Measurements from ENCODE around the gene MTA2. TPM values are rescaled to one million over a fixed set of nuclear protein-coding genes. Genes with fewer than 3 reads are reported as not detected.

Gene MTA2
- total and polyA plus RNA-seq, 2 of the 8 experiments (the other 6 are each of a cell fraction or from before 2014, with no cell fraction given), result 25.7 to 114 TPM

- H3K9me3 ChIP-seq (ENCODE audit: insufficient read depth in 2 of 2, low read depth in 1 of 2, low read length in 1 of 2), result no peaks in the 10 kb centered on the region
- no peak overlapping the region for H4K91ac ChIP-seq (replicated peaks; ENCODE audit: insufficient read length, low read length)
- CTCF ChIA-PET (ENCODE audit: partially characterized antibody), result interaction anchor here (0.6 to 2.1 kb wide), 5 partner anchors 11 to 154 kb away, joined by 3 to 12 read pairs (median 8); no protein-coding TSS in a partner anchor
- no peak for FAIRE-seq
- peaks cover 8 to 14% of the 10 kb centered on the region in 2 experiments for H4K20me1 ChIP-seq (replicated peaks in 1 of 2; ENCODE audit: control insufficient read depth in 1 of 2, insufficient read depth in 2 of 2, low read length in 2 of 2)
- peak in 1 of 2 experiments; percentile 67 for DNase-seq (ENCODE audit: low read depth in 1 of 2, low spot score in 2 of 2)
- WGBS, 2 experiments (ENCODE audit: extremely low coverage in 1 of 2, insufficient coverage in 1 of 2, insufficient read length in 1 of 2, insufficient replicate concordance in 2 of 2, low coverage in 1 of 2, low lambda C conversion rate in 2 of 2, missing lambda C conversion rate in 1 of 2), result 4% methylated on average over 25 of the region's 40 CpGs; no CpG with 5 or more reads in 1 of the 2 experiments
- peak overlapping the region; percentile 87 to 97 for H3K4me2 ChIP-seq (ENCODE audit: insufficient read depth in 1 of 2, low read depth in 2 of 2, low read length in 2 of 2)
- no peak overlapping the region for H4K5ac ChIP-seq (ENCODE audit: insufficient read length, low read depth, low read length)
- H2AK5ac ChIP-seq (ENCODE audit: low read depth, low read length), result no peak overlapping the region
- no peaks in the 10 kb centered on the region for H3K79me2 ChIP-seq (ENCODE audit: control insufficient read depth in 1 of 2, insufficient read depth in 2 of 2, low read length in 2 of 2)
- no peak overlapping the region for H3K14ac ChIP-seq (ENCODE audit: insufficient read length)
- H3K27me3 ChIP-seq (replicated peaks in 1 of 4; ENCODE audit: control insufficient read depth in 3 of 4, extremely low read depth in 1 of 4, insufficient read depth in 3 of 4, low read length in 3 of 4), result peaks cover 34 to 66% (median 61%) of the 10 kb centered on the region in 4 experiments
- no peak overlapping the region for H2AFZ ChIP-seq (ENCODE audit: low read length)
- POLR2A ChIA-PET (ENCODE audit: partially characterized antibody), result interaction anchor here (0.8 to 1.9 kb wide), 7 partner anchors 11 to 143 kb away, joined by 3 to 5 read pairs (median 3); no protein-coding TSS in a partner anchor
- H3K23me2 ChIP-seq (ENCODE audit: low read depth, low read length), result peaks cover 27% of the 10 kb centered on the region
- H3K79me1 ChIP-seq (ENCODE audit: low read depth, low read length), result 0 out of 2 replicates have a peak, but pooled peaks cover 3% of the 10 kb centered on the region
- no peak overlapping the region for H3K56ac ChIP-seq (replicated peaks; ENCODE audit: insufficient read length, low read depth, low read length)
- H3K4me3 ChIP-seq (ENCODE audit: extremely low read depth in 1 of 4, insufficient read depth in 2 of 4, low read depth in 3 of 4, low read length in 4 of 4), result peak overlapping the region; percentile 38 to 73 (median 47)
- H3K4me1 ChIP-seq (replicated peaks in 1 of 4; ENCODE audit: control insufficient read depth in 3 of 4, insufficient read depth in 4 of 4, low read length in 3 of 4), result peaks cover 8 to 38% (median 25%) of the 10 kb centered on the region in 4 experiments
- no peaks in the 10 kb centered on the region for H3K36me3 ChIP-seq (ENCODE audit: control insufficient read depth in 2 of 4, insufficient read depth in 4 of 4, low read length in 3 of 4)
- no peak overlapping the region for H2BK15ac ChIP-seq (ENCODE audit: low read length)
- H3K4ac ChIP-seq (replicated peaks; ENCODE audit: insufficient read length, low read depth, low read length), result peak overlapping the region; percentile 39
- H2BK20ac ChIP-seq (ENCODE audit: low read length), result no peak overlapping the region
- H3K27ac ChIP-seq (ENCODE audit: low read depth, low read length), result no peak overlapping the region
- no peak overlapping the region for H2BK120ac ChIP-seq (replicated peaks; ENCODE audit: low read depth, low read length)
- no peak overlapping the region for H2BK12ac ChIP-seq (ENCODE audit: low read depth, low read length)
- peak overlapping the region; percentile 13; the same call in 1 of the 2 replicates for H3K18ac ChIP-seq (ENCODE audit: extremely low read depth, low read length)
- H4K8ac ChIP-seq (ENCODE audit: extremely low read depth, insufficient read depth, low read length), result peak overlapping the region; percentile 7; the same call in 1 of the 2 replicates
- H2BK5ac ChIP-seq (ENCODE audit: low read depth, low read length), result no peak overlapping the region
- H3K23ac ChIP-seq (ENCODE audit: insufficient read length), result no peak overlapping the region
- H3K9ac ChIP-seq (replicated peaks in 1 of 4; ENCODE audit: extremely low read depth in 1 of 4, low read depth in 3 of 4, low read length in 3 of 4), result peak overlapping the region in 2 of 4 experiments; percentile 17 to 39; a peak in 2 of 7 replicates
- TF ChIP-seq GTF2F1 (IDR thresholded peaks at IDR 0.05; ENCODE audit: borderline replicate concordance, low read depth, low read length) (no peak), POLR2A (IDR thresholded peaks at IDR 0.05; ENCODE audit: control extremely low read depth in 1 of 2, low read depth in 2 of 2, low read length in 2 of 2) (no peak), TAF7 (optimal IDR thresholded peaks at IDR 0.05; ENCODE audit: borderline replicate concordance, low read depth, low read length) (no peak), FOSL1 (IDR thresholded peaks at IDR 0.05; ENCODE audit: insufficient read depth, low read depth, low read length) (no peak), TEAD4 (IDR thresholded peaks at IDR 0.05; ENCODE audit: low read depth, low read length) (no peak), SUZ12 (IDR thresholded peaks at IDR 0.05; ENCODE audit: low read length) (peak; percentile 51; the same call in 1 of the 2 replicates), EGR1 (IDR thresholded peaks at IDR 0.05; ENCODE audit: borderline replicate concordance, low read depth, low read length) (peak; percentile 42; the same call in 1 of the 2 replicates), SP1 (IDR thresholded peaks at IDR 0.05; ENCODE audit: low read depth, low read length) (no peak), RAD21 (IDR thresholded peaks at IDR 0.05 in 1 of 2, conservative IDR thresholded peaks at IDR 0.05 in 1 of 2; ENCODE audit: low read depth in 2 of 2, low read length in 2 of 2) (no peak), EZH2 (IDR thresholded peaks at IDR 0.05; ENCODE audit: low read depth, low read length, severe bottlenecking) (peak; percentile 71)
- TF ChIP-seq, protein P1, sequence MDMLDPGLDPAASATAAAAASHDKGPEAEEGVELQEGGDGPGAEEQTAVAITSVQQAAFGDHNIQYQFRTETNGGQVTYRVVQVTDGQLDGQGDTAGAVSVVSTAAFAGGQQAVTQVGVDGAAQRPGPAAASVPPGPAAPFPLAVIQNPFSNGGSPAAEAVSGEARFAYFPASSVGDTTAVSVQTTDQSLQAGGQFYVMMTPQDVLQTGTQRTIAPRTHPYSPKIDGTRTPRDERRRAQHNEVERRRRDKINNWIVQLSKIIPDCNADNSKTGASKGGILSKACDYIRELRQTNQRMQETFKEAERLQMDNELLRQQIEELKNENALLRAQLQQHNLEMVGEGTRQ (IDR thresholded peaks at IDR 0.05; ENCODE audit: low read length), result no peak
Measured at GRCh38 chr11:62546929-62547625, 54.6 kb downstream of the MTA2 start.

All from H1 (cell line).